K562 (cell line): ENCODE data around the gene IGF2BP3. TPM values are rescaled to one million over a fixed set of nuclear protein-coding genes. Genes with fewer than 3 reads are reported as not detected.

Source experiments
- ATAC-seq: fragments of 200-7000 bp; cut with Tn5 transposase; 3 replicates; pipeline ENCODE4 v1.9.1; 2020; ENCODE audit warnings: moderate library complexity
- BruUV-seq: library from RNA; stranded (reverse); fragments of 400-500 nt; replicated peaks from 2 replicates; lab custom pipeline; 2021; lab: Mats Ljungman, UMichigan
- CTCF ChIA-PET: fragments of 300-600 bp; formaldehyde crosslinking; extraction: SDS; loops from one replicate; lab custom pipeline; 2021; ENCODE audit warnings: low intra/inter-chr PET ratio; lab: Yijun Ruan, JAX
- POLR2A ChIA-PET: fragments of 300-600, 350-650 bp; sonication (Branson Sonifier 250); formaldehyde crosslinking; extraction: SDS; loops from one replicate; lab custom pipeline; 2021; ENCODE audit warnings: antibody characterized with exemption, inconsistent platforms; lab: Yijun Ruan, JAX
- DNase-seq, 4 experiments: peaks; one replicate each; pipeline versions ENCODE4 v3.0.0 to v3.0.0-alpha.2; 2011 to 2018; ENCODE audit warnings: low spot score in 3 of 4, mixed read lengths in 3 of 4; ENCODE audit errors: extremely low read depth in 1 of 4
- FAIRE-seq: peaks from 2 replicates; lab custom pipeline; 2011; peaks lifted over from hg19 to GRCh38; lab: Jason Lieb, UNC
- H2AFZ ChIP-seq: 2 replicates; pipeline ENCODE4 v1.6.0; 2011; ENCODE audit warnings: low read depth, low read length, control low read depth, inconsistent platforms
- H3K27ac ChIP-seq: fragments of 200-600 bp; 3 replicates; pipeline ENCODE4 v1.8.0; 2011; ENCODE audit warnings: low read depth, mild to moderate bottlenecking, control low read depth, inconsistent platforms, low read length, moderate library complexity, mixed read lengths; ENCODE audit errors: extremely low read depth
- H3K27me3 ChIP-seq, 2 experiments: fragments of 300-600 bp in 1 of 2; 2 replicates in 1 of 2; 3 replicates in 1 of 2; pipeline versions ENCODE4 v1.6.0 to v1.8.0; 2011; ENCODE audit warnings: inconsistent platforms in 2 of 2, low read length in 2 of 2, mild to moderate bottlenecking in 1 of 2, mixed read lengths in 1 of 2, moderate library complexity in 1 of 2; ENCODE audit not compliant: control insufficient read depth in 2 of 2, insufficient read depth in 2 of 2
- H3K36me3 ChIP-seq: fragments of 300-600 bp; 3 replicates; pipeline ENCODE4 v1.8.0; 2011; ENCODE audit warnings: mild to moderate bottlenecking, low read length, inconsistent platforms; ENCODE audit not compliant: control insufficient read depth, insufficient read depth
- H3K4me1 ChIP-seq, 2 experiments: fragments of 200-600 bp in 1 of 2; replicated peaks in 1 of 2; 2 replicates in 1 of 2; 3 replicates in 1 of 2; pipeline versions ENCODE4 v1.5.1 to v1.8.0; 2011; ENCODE audit warnings: inconsistent platforms in 2 of 2, low read length in 2 of 2, mild to moderate bottlenecking in 1 of 2, mixed read lengths in 1 of 2, moderate library complexity in 1 of 2; ENCODE audit not compliant: control insufficient read depth in 2 of 2, insufficient read depth in 2 of 2
- H3K4me2 ChIP-seq: 2 replicates; pipeline ENCODE4 v1.6.1; 2011; ENCODE audit warnings: low read length, control low read depth, inconsistent platforms, mixed read lengths; ENCODE audit not compliant: insufficient read depth
- H3K4me3 ChIP-seq: fragments of 200-600 bp; sonication (generic), shearing (Covaris generic); 2 replicates; pipeline ENCODE4 v1.5.1; 2016; ENCODE audit warnings: control low read depth, inconsistent platforms
- H3K79me2 ChIP-seq: fragments of 200-600 bp; 3 replicates; pipeline ENCODE4 v1.8.0; 2011; ENCODE audit warnings: low read length, inconsistent platforms; ENCODE audit not compliant: control insufficient read depth, insufficient read depth
- H3K9ac ChIP-seq, 2 experiments: 2 replicates each; pipeline versions ENCODE4 v1.6.0 to v1.6.1; 2011; ENCODE audit warnings: low read depth in 2 of 2, low read length in 2 of 2, control low read depth in 1 of 2, inconsistent platforms in 1 of 2, mild to moderate bottlenecking in 1 of 2, mixed read lengths in 1 of 2; ENCODE audit not compliant: insufficient read depth in 1 of 2
- H3K9me1 ChIP-seq: one replicate; pipeline ENCODE4 v1.6.0; 2011; ENCODE audit warnings: inconsistent platforms, mild to moderate bottlenecking, low read length, moderate library complexity; ENCODE audit not compliant: control insufficient read depth, insufficient read depth
- H3K9me3 ChIP-seq: replicated peaks from 2 replicates; pipeline ENCODE4 v1.5.1; 2011; ENCODE audit warnings: low read depth, low read length, inconsistent platforms; ENCODE audit not compliant: control insufficient read depth, insufficient read depth
- H4K20me1 ChIP-seq: replicated peaks from 2 replicates; pipeline ENCODE4 v1.6.1; 2011; ENCODE audit warnings: low read length, inconsistent platforms, mixed read lengths; ENCODE audit not compliant: control insufficient read depth, insufficient read depth
- BRD4 ChIP-seq: fragments of 200-600 bp; sonication (generic); IDR thresholded peaks from 2 replicates; pipeline ENCODE4 v1.6.1; 2017; ENCODE audit warnings: inconsistent platforms
- SETDB1 ChIP-seq: IDR thresholded peaks from one replicate; pipeline ENCODE4 v1.6.1; 2012; ENCODE audit warnings: low read length, control low read depth, inconsistent platforms
- TCF7 ChIP-seq: sonication (generic); IDR thresholded peaks from 2 replicates; pipeline ENCODE4 v1.6.1; 2016; ENCODE audit warnings: antibody characterized with exemption, borderline replicate concordance
- WGBS: fragments of 100-300 bp; shearing (Covaris generic); methylation state at CpG from one replicate; pipeline ENCODE4 v1.1.6; 2016; ENCODE audit warnings: low coverage, mixed read lengths; ENCODE audit not compliant: insufficient coverage; ENCODE audit errors: missing lambda C conversion rate; 5-methylcytosine and 5-hydroxymethylcytosine counted together
- in situ Hi-C: fragments of 300-500 bp; cut with MboI; formaldehyde crosslinking; loops from 4 replicates; pipeline ENCODE4 v1.15.0; 2018; ENCODE audit warnings: inconsistent platforms, mixed read lengths
- intact Hi-C: fragments of 100-400 bp; cut with micrococcal nuclease; formaldehyde crosslinking; loops from 2 replicates; pipeline ENCODE4 v1.14.2; 2022
- polyA plus RNA-seq, 8 experiments: library from polyadenylated mRNA; depleted of rRNA in 4 of 8; stranded (reverse) in 5 of 8; unstranded in 3 of 8; fragments of >200 nt; fragmentation: Nextera tagmentation in 2 of 8; fragmentation: Illumina TruSeq in 1 of 8; extraction: Ambion mirVana in 2 of 8; extraction: Trizol in 1 of 8; gene quantifications; 2 replicates each; pipeline versions ENCODE4 v1.2.1 to v1.2.3, GENCODE V29; 2011 to 2014; ENCODE audit warnings: inconsistent platforms in 1 of 8, missing spikeins in 1 of 8
- total RNA-seq, 7 experiments: library from RNA; depleted of rRNA in 6 of 7; stranded (reverse); fragments of >200 nt in 6 of 7; fragmentation: Illumina TruSeq in 2 of 7; extraction: Trizol in 2 of 7; gene quantifications; 2 replicates each; pipeline versions ENCODE4 v1.2.1 to v1.2.3, GENCODE V29; 2011 to 2021; ENCODE audit warnings: low replicate concordance in 1 of 7
- TF ChIP-seq, protein P1 (sequence below): sonication (generic); formaldehyde crosslinking; IDR thresholded peaks from 2 replicates; pipeline ENCODE4 v1.8.1; 2023; ENCODE audit warnings: mild to moderate bottlenecking, missing genetic modification reagents

IGF2BP3 gene
- total and polyA plus RNA-seq, 9 of the 15 experiments (the other 6 are each of a cell fraction or from before 2014, with no cell fraction given): 8.4 to 88.1 (median 61.2) TPM

DNA sequence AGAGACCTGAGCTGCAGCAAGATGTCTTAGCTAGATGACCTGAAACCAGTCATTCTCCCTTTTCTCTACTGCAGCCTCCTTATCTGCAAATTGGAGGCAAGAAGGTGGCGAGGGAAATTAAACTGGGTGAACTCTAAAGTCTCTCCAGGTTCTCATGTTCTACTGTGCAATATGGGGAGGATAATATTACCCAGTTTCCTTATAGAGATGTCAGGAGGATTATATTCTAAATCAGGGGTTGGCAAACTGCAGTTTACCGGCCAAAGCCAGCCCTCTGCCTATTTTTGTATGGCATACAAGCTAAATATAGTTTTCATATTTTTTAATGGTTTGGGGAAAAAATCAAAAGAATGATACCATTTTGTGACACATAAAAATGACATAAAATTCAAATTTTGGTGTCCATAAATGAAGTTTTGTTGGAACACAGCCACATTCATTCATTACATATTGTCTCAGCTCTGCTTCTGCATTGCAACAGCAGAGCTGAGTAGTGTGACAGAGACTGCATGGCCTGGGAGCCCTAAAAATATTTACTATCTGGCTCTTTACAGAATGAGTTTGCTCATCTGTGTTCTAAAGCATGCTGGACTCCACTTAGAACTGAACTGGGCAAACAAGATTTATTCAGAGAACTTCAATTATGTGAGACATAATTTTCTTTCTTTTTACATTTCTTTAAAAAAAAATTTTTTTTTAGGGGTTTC, 190.3 kb downstream of the IGF2BP3 start:
- no peak overlapping the region for H3K4me3 ChIP-seq
- 26% methylated on average over 2 of the region's 2 CpGs for WGBS
- in situ Hi-C loops: no loop called here
- POLR2A ChIA-PET: interaction anchor here (0.9 to 1.8 kb wide), 3 partner anchors 12 to 44 kb away, joined by 3 to 5 read pairs (median 5); partner anchors contain the start of gene MALSU1
- H3K9ac ChIP-seq: no peak overlapping the region
- H3K4me1 ChIP-seq: no peaks in the 10 kb centered on the region
- no peaks in the 10 kb centered on the region for H3K9me3 ChIP-seq
- FAIRE-seq (no peak), DNase-seq (no peak), ATAC-seq (no peak)
- H3K36me3 ChIP-seq: no peaks in the 10 kb centered on the region
- H4K20me1 ChIP-seq: no peaks in the 10 kb centered on the region
- H3K27me3 ChIP-seq: no peaks in the 10 kb centered on the region
- H3K9me1 ChIP-seq: no peaks in the 10 kb centered on the region
- BruUV-seq: no TSS peak
- H3K27ac ChIP-seq: no peak overlapping the region
- TF ChIP-seq SETDB1: no peak
- TF ChIP-seq TCF7: no peak
- no peak for TF ChIP-seq BRD4
- TF ChIP-seq, protein P1, sequence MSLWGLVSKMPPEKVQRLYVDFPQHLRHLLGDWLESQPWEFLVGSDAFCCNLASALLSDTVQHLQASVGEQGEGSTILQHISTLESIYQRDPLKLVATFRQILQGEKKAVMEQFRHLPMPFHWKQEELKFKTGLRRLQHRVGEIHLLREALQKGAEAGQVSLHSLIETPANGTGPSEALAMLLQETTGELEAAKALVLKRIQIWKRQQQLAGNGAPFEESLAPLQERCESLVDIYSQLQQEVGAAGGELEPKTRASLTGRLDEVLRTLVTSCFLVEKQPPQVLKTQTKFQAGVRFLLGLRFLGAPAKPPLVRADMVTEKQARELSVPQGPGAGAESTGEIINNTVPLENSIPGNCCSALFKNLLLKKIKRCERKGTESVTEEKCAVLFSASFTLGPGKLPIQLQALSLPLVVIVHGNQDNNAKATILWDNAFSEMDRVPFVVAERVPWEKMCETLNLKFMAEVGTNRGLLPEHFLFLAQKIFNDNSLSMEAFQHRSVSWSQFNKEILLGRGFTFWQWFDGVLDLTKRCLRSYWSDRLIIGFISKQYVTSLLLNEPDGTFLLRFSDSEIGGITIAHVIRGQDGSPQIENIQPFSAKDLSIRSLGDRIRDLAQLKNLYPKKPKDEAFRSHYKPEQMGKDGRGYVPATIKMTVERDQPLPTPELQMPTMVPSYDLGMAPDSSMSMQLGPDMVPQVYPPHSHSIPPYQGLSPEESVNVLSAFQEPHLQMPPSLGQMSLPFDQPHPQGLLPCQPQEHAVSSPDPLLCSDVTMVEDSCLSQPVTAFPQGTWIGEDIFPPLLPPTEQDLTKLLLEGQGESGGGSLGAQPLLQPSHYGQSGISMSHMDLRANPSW: no peak
- H2AFZ ChIP-seq: no peak overlapping the region; the same call in 1 of the 2 replicates
- intact Hi-C loops: loop anchor here (10.0 kb wide), 1 partner anchor 755 kb away; no protein-coding TSS in a partner anchor
- H3K4me2 ChIP-seq: no peak overlapping the region
- CTCF ChIA-PET: no interaction called here
- no peaks in the 10 kb centered on the region for H3K79me2 ChIP-seq
